Measurements from ENCODE around the gene CDK16.

Gene CDK16

GRCh38 chrX:47186096-47186740, 32.3 kb upstream of the CDK16 start:
- no peak for DNase-seq

- DNase-seq = no peak
Measured at GRCh38 chrX:47187106-47187677, 31.3 kb upstream of the CDK16 start.

- DNase-seq = no peak
Measured at GRCh38 chrX:47189906-47190305, 28.6 kb upstream of the CDK16 start.

- peak; percentile 83 to 89 for DNase-seq
Measured at GRCh38 chrX:47190445-47191269, 27.8 kb upstream of the CDK16 start.

GRCh38 chrX:47191331-47191730, 27.1 kb upstream of the CDK16 start:
- DNase-seq = peak; percentile 34

- no peak for DNase-seq
Measured at GRCh38 chrX:47191806-47192401, 26.6 kb upstream of the CDK16 start.

GRCh38 chrX:47193475-47194193, 24.8 kb upstream of the CDK16 start, which contains the start of gene UBA1:
Gene UBA1 (plus strand): TSS chrX:47193829. CDS start chrX:47198803, 4,974 bp downstream.
- DNase-seq = peak; percentile 80 to 82

GRCh38 chrX:47194194-47194787, 24.2 kb upstream of the CDK16 start:
- DNase-seq = no peak

GRCh38 chrX:47196098-47196497, 22.4 kb upstream of the CDK16 start:
- DNase-seq = no peak

- DNase-seq = no peak
Measured at GRCh38 chrX:47197526-47197925, 21.0 kb upstream of the CDK16 start.

- DNase-seq = no peak
Measured at GRCh38 chrX:47198026-47198686, 20.3 kb upstream of the CDK16 start.

GRCh38 chrX:47198687-47199080, 19.8 kb upstream of the CDK16 start:
- no peak for DNase-seq

- DNase-seq = no peak
Measured at GRCh38 chrX:47199286-47199685, 19.2 kb upstream of the CDK16 start.

- no peak for DNase-seq
Measured at GRCh38 chrX:47200385-47201150, 17.9 kb upstream of the CDK16 start.

- DNase-seq = no peak
Measured at GRCh38 chrX:47201345-47201944, 17.0 kb upstream of the CDK16 start.

GRCh38 chrX:47202316-47202715, 16.2 kb upstream of the CDK16 start:
- DNase-seq = no peak

- no peak for DNase-seq
Measured at GRCh38 chrX:47202877-47203276, 15.6 kb upstream of the CDK16 start.

GRCh38 chrX:47204970-47205369, 13.5 kb upstream of the CDK16 start:
- no peak for DNase-seq

- no peak for DNase-seq
Measured at GRCh38 chrX:47206316-47206715, 12.2 kb upstream of the CDK16 start.

GRCh38 chrX:47208108-47208507, 10.4 kb upstream of the CDK16 start:
- DNase-seq = no peak
